Body of pancreas (tissue), 4 donors: ENCODE data around the gene KERA.

Source experiments
- POLR2A ChIP-seq, 3 donors: fragments of 450-650 bp; IDR thresholded peaks; one replicate each; pipeline ENCODE4 v1.6.1; 2016; ENCODE audit warnings: antibody characterized with exemption in 3 of 3, mild to moderate bottlenecking in 2 of 3
- TF ChIP-seq, protein P1 (sequence below), 7 experiments: fragments of 450-650 bp in 4 of 7; fragments of 200-600 bp in 3 of 7; sonication (generic) in 3 of 7; IDR thresholded peaks; one replicate each; pipeline ENCODE4 v1.5.1; 2016 to 2019; ENCODE audit warnings: antibody characterized with exemption in 7 of 7

DNA sequence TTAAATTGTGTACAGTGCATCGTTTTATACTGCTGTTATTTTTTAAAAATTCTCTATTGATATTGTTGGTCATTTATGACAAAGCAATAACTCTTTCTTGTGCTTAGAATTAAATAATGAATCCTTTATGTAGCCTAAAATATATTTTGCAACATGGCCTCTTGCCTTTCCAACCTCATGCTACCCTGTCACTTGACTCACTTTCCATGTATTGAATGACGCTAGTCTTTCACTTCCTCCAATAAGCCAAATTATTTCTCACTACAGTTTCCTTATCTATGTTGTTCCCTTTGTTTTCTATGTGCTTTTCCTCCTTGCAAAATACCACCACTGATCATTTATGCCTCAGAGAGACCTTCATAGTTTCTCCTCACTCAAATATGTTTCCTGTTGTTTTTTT is 36.7 kb downstream of the KERA start:
- TF ChIP-seq, protein P1, sequence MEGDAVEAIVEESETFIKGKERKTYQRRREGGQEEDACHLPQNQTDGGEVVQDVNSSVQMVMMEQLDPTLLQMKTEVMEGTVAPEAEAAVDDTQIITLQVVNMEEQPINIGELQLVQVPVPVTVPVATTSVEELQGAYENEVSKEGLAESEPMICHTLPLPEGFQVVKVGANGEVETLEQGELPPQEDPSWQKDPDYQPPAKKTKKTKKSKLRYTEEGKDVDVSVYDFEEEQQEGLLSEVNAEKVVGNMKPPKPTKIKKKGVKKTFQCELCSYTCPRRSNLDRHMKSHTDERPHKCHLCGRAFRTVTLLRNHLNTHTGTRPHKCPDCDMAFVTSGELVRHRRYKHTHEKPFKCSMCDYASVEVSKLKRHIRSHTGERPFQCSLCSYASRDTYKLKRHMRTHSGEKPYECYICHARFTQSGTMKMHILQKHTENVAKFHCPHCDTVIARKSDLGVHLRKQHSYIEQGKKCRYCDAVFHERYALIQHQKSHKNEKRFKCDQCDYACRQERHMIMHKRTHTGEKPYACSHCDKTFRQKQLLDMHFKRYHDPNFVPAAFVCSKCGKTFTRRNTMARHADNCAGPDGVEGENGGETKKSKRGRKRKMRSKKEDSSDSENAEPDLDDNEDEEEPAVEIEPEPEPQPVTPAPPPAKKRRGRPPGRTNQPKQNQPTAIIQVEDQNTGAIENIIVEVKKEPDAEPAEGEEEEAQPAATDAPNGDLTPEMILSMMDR (IDR thresholded peaks at IDR 0.05): no peak
- no peak for TF ChIP-seq POLR2A (IDR thresholded peaks at IDR 0.05)
